Tibial nerve (tissue), 4 donors: ENCODE measurements around the gene CAMTA1.

ENCODE experiments used
- EP300 ChIP-seq, 2 donors: sonication (generic); formaldehyde crosslinking; IDR thresholded peaks; one replicate each; pipeline ENCODE4 v1.6.1; 2017; ENCODE audit warnings: antibody characterized with exemption in 2 of 2, mild to moderate bottlenecking in 1 of 2
- POLR2A ChIP-seq, 2 donors: fragments of 450-650 bp; IDR thresholded peaks; one replicate each; pipeline ENCODE4 v1.6.1; 2017; ENCODE audit warnings: antibody characterized with exemption in 2 of 2, mild to moderate bottlenecking in 2 of 2, moderate library complexity in 2 of 2
- TF ChIP-seq, protein P1 (sequence below), 5 experiments: fragments of 200-600 bp in 3 of 5; fragments of 450-650 bp in 2 of 5; sonication (generic) in 3 of 5; IDR thresholded peaks; one replicate each; pipeline ENCODE4 v1.5.1; 2016 to 2019; ENCODE audit warnings: antibody characterized with exemption in 5 of 5, mild to moderate bottlenecking in 3 of 5, moderate library complexity in 2 of 5

DNA sequence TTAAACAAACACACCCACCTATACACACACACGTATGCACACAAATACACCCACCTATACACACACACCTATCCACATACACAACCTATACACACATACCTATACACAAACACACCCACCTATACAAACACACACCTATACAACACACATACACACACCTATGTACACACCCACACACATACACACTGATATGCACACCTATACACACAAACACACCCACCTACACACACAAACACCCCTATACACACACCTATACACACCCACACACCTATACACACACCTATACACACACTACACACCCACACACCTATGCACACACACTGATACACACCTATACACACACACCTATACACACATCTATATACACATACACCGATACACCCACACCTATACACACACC lies 870.1 kb downstream of the CAMTA1 start:
- TF ChIP-seq, protein P1, sequence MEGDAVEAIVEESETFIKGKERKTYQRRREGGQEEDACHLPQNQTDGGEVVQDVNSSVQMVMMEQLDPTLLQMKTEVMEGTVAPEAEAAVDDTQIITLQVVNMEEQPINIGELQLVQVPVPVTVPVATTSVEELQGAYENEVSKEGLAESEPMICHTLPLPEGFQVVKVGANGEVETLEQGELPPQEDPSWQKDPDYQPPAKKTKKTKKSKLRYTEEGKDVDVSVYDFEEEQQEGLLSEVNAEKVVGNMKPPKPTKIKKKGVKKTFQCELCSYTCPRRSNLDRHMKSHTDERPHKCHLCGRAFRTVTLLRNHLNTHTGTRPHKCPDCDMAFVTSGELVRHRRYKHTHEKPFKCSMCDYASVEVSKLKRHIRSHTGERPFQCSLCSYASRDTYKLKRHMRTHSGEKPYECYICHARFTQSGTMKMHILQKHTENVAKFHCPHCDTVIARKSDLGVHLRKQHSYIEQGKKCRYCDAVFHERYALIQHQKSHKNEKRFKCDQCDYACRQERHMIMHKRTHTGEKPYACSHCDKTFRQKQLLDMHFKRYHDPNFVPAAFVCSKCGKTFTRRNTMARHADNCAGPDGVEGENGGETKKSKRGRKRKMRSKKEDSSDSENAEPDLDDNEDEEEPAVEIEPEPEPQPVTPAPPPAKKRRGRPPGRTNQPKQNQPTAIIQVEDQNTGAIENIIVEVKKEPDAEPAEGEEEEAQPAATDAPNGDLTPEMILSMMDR (IDR thresholded peaks at IDR 0.05) = no peak
- TF ChIP-seq EP300 (IDR thresholded peaks at IDR 0.05) (no peak), POLR2A (IDR thresholded peaks at IDR 0.05) (no peak)
